Endothelial cell of umbilical vein (primary cell): ENCODE results near the gene NFATC2. TPM values are rescaled to one million over a fixed set of nuclear protein-coding genes. Genes with fewer than 3 reads are reported as not detected.

ENCODE experiments used
- BruUV-seq: library from RNA; stranded (reverse); fragments of 400-500 nt; replicated peaks from 2 replicates; lab custom pipeline; 2021; lab: Mats Ljungman, UMichigan
- CTCF ChIA-PET: fragments of 300-600, 350-600 bp; sonication (Branson Sonifier 250); formaldehyde crosslinking; loops from one replicate; lab custom pipeline; 2021; ENCODE audit warnings: antibody characterized with exemption, inconsistent platforms; lab: Charles Lee
- POLR2A ChIA-PET: fragments of 300-600, 350-600 bp; sonication (Branson Sonifier 250); formaldehyde crosslinking; loops from one replicate; lab custom pipeline; 2021; ENCODE audit warnings: antibody characterized with exemption, inconsistent platforms; lab: Charles Lee
- DNase-seq: peaks from one replicate; pipeline ENCODE4 v3.0.0-alpha.2; 2011; ENCODE audit warnings: low read depth, low spot score
- FAIRE-seq: peaks from 2 replicates; lab custom pipeline; 2011; peaks lifted over from hg19 to GRCh38; lab: Jason Lieb, UNC
- H2AFZ ChIP-seq: 2 replicates; pipeline ENCODE4 v1.6.0; 2012; ENCODE audit warnings: low read depth, low read length, control low read depth, inconsistent platforms
- H3K27ac ChIP-seq: 2 replicates; pipeline ENCODE4 v1.5.1; 2011; ENCODE audit warnings: low read depth, mild to moderate bottlenecking, control low read depth, low read length, moderate library complexity; ENCODE audit not compliant: insufficient read depth
- H3K27me3 ChIP-seq, 2 experiments: 2 replicates each; pipeline versions ENCODE4 v1.6.0 to v1.6.1; 2011; ENCODE audit warnings: low read length in 2 of 2, mixed read lengths in 1 of 2; ENCODE audit not compliant: control insufficient read depth in 2 of 2, insufficient read depth in 2 of 2
- H3K36me3 ChIP-seq, 2 experiments: 2 replicates in 1 of 2; 3 replicates in 1 of 2; pipeline ENCODE4 v1.5.1; 2011; ENCODE audit warnings: low read length in 2 of 2, mild to moderate bottlenecking in 1 of 2, moderate library complexity in 1 of 2; ENCODE audit not compliant: control insufficient read depth in 2 of 2, insufficient read depth in 2 of 2; ENCODE audit errors: extremely low read depth in 1 of 2
- H3K4me1 ChIP-seq: 3 replicates; pipeline ENCODE4 v1.5.1; 2011; ENCODE audit warnings: mild to moderate bottlenecking, low read length; ENCODE audit not compliant: control insufficient read depth, insufficient read depth; ENCODE audit errors: extremely low read depth
- H3K4me2 ChIP-seq: 2 replicates; pipeline ENCODE4 v1.6.1; 2011; ENCODE audit warnings: low read length, control low read depth, mixed read lengths; ENCODE audit not compliant: insufficient read depth
- H3K4me3 ChIP-seq, 3 experiments: fragments of 200-600 bp in 1 of 3; sonication (generic), shearing (Covaris generic) in 1 of 3; replicated peaks in 1 of 3; 2 replicates each; pipeline ENCODE4 v1.5.1; 2011 to 2016; ENCODE audit warnings: control low read depth in 3 of 3, low read length in 3 of 3, mild to moderate bottlenecking in 2 of 3, inconsistent platforms in 1 of 3, low read depth in 1 of 3, moderate library complexity in 1 of 3; ENCODE audit not compliant: insufficient read depth in 1 of 3
- H3K79me2 ChIP-seq: 2 replicates; pipeline ENCODE4 v1.6.0; 2012; ENCODE audit warnings: low read length, inconsistent platforms; ENCODE audit not compliant: control insufficient read depth, insufficient read depth
- H3K9ac ChIP-seq: replicated peaks from 2 replicates; pipeline ENCODE3; 2011; ENCODE audit warnings: low read length, control low read depth; ENCODE audit not compliant: insufficient read depth; ENCODE audit errors: extremely low read depth
- H3K9me1 ChIP-seq: replicated peaks from 3 replicates; pipeline ENCODE4 v1.6.0; 2011; ENCODE audit warnings: mild to moderate bottlenecking, low read length; ENCODE audit not compliant: control insufficient read depth, insufficient read depth; ENCODE audit errors: extremely low read depth
- H3K9me3 ChIP-seq: replicated peaks from 2 replicates; pipeline ENCODE4 v1.5.1; 2012; ENCODE audit warnings: low read length, inconsistent platforms; ENCODE audit not compliant: control insufficient read depth, insufficient read depth
- H4K20me1 ChIP-seq: replicated peaks from 2 replicates; pipeline ENCODE3; 2011; ENCODE audit warnings: mild to moderate bottlenecking, low read length; ENCODE audit not compliant: control insufficient read depth, insufficient read depth; ENCODE audit errors: extremely low read depth
- CTCF ChIP-seq, 2 donors: IDR thresholded peaks; 1 replicate in 1 of 2; 2 replicates in 1 of 2; pipeline ENCODE4 v1.5.1; 2011; ENCODE audit warnings: low read length in 2 of 2, mild to moderate bottlenecking in 2 of 2, moderate library complexity in 2 of 2, control low read depth in 1 of 2, inconsistent platforms in 1 of 2, low read depth in 1 of 2; ENCODE audit not compliant: insufficient read depth in 1 of 2; ENCODE audit errors: extremely low read depth in 1 of 2
- EZH2 ChIP-seq: IDR thresholded peaks from 2 replicates; pipeline ENCODE4 v1.6.1; 2012; ENCODE audit warnings: borderline replicate concordance, low read depth, mild to moderate bottlenecking, moderate library complexity, low read length, inconsistent platforms; ENCODE audit not compliant: severe bottlenecking
- FOS ChIP-seq: IDR thresholded peaks from 2 replicates; pipeline ENCODE4 v1.6.1; 2011; ENCODE audit warnings: mild to moderate bottlenecking, low read length, moderate library complexity, borderline replicate concordance; ENCODE audit not compliant: insufficient read depth
- GATA2 ChIP-seq: IDR thresholded peaks from 2 replicates; pipeline ENCODE4 v1.7.0; 2011; ENCODE audit warnings: low read depth, mild to moderate bottlenecking, moderate library complexity, mixed read lengths, low read length; ENCODE audit not compliant: insufficient read length, insufficient read depth
- JUN ChIP-seq: IDR thresholded peaks from 2 replicates; pipeline ENCODE4 v1.6.1; 2011; ENCODE audit warnings: borderline replicate concordance, low read depth; ENCODE audit not compliant: insufficient read length, insufficient read depth
- MYC ChIP-seq: IDR thresholded peaks from one replicate; pipeline ENCODE4 v1.6.1; 2011; ENCODE audit warnings: mild to moderate bottlenecking, low read depth, low read length
- POLR2A ChIP-seq: IDR thresholded peaks from 2 replicates; pipeline ENCODE4 v1.6.1; 2012; ENCODE audit warnings: low read depth, mild to moderate bottlenecking, control low read depth, low read length
- POLR2AphosphoS5 ChIP-seq: IDR thresholded peaks from 2 replicates; pipeline ENCODE4 v1.6.1; 2012; ENCODE audit warnings: low read depth, mild to moderate bottlenecking, control low read depth, low read length, moderate library complexity; ENCODE audit not compliant: insufficient read depth
- dilution Hi-C: fragments of 300-500 bp; cut with MboI; formaldehyde crosslinking; loops from one replicate; pipeline ENCODE4 v1.15.0; 2019; ENCODE audit warnings: low sequenced_read_pairs; ENCODE audit not compliant: extremely low pct_ligation_motif_present
- intact Hi-C: fragments of 100-400 bp; cut with micrococcal nuclease; formaldehyde crosslinking; loops from one replicate; pipeline ENCODE4 v1.10.0; 2022
- polyA plus RNA-seq, 4 experiments: library from polyadenylated mRNA; depleted of rRNA in 3 of 4; stranded (reverse) in 3 of 4; unstranded in 1 of 4; fragments of >200 nt; gene quantifications; 2 replicates each; pipeline versions ENCODE4 v1.2.1 to v1.2.3, GENCODE V29; 2011 to 2012; ENCODE audit warnings: missing spikeins in 1 of 4
- total RNA-seq: library from RNA; stranded (reverse); gene quantifications from 2 replicates; pipeline ENCODE4 v1.2.3, GENCODE V29; 2021
- TF ChIP-seq, protein P1 (sequence below): IDR thresholded peaks from 2 replicates; pipeline ENCODE4 v1.6.1; 2011; ENCODE audit not compliant: insufficient read depth, insufficient read length

The NFATC2 gene
- total and polyA plus RNA-seq, 2 donors (not counting 3 experiments of a cell fraction or from before 2014, with no cell fraction given): 3.1 to 13.0 TPM

DNA sequence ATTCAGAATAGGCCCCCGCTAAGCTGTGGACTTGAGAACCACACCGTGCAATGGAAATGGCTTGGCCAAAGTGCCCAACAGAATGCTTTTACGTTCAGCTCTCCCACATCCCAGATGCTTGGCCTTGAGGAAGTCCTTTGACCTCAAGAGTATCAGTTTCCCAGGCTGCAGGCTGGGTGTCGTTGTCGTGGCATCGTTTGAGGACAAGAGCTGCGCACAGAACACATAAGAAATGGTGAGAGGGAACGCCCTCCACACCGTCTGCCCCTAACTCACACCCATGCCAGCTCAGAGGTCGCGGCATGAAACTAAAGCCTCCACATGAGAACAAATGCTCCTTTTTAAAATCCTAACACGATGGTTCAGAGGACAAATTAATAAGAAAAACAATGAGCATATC is 37.0 kb downstream of the NFATC2 start:
- Histone ChIP-seq H3K4me1 (no peaks in the 10 kb centered on the region), H3K9me3 (no peaks in the 10 kb centered on the region), H3K4me3 (no peak overlapping the region), H3K4me2 (no peak overlapping the region), H3K27me3 (no peaks in the 10 kb centered on the region), H3K9ac (no peak overlapping the region), H3K9me1 (no peaks in the 10 kb centered on the region), H4K20me1 (no peaks in the 10 kb centered on the region), H3K36me3 (no peaks in the 10 kb centered on the region), H3K79me2 (no peaks in the 10 kb centered on the region), H3K27ac (no peak overlapping the region), H2AFZ (no peak overlapping the region)
- intact Hi-C loops (no loop called here), dilution Hi-C loops (no loop called here)
- no TSS peak for BruUV-seq
- no peak for DNase-seq
- ChIA-PET POLR2A (no interaction called here), CTCF (interaction anchor here (1.3 to 1.4 kb wide), 2 partner anchors 9 to 35 kb away, joined by 3 to 5 read pairs; no protein-coding TSS in a partner anchor)
- TF ChIP-seq EZH2 (no peak), POLR2AphosphoS5 (no peak), POLR2A (no peak), FOS (no peak), JUN (no peak), GATA2 (no peak), CTCF (IDR thresholded peaks at IDR 0.05; ENCODE audit: extremely low read depth in 1 of 2, insufficient read depth in 1 of 2, low read depth in 1 of 2, low read length in 2 of 2) (no peak), MYC (no peak)
- TF ChIP-seq, protein P1, sequence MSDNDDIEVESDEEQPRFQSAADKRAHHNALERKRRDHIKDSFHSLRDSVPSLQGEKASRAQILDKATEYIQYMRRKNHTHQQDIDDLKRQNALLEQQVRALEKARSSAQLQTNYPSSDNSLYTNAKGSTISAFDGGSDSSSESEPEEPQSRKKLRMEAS: no peak
- no peak for FAIRE-seq
